ENCODE measurements around the gene NELFE.

- TF ChIP-seq POLR2A (IDR thresholded peaks at IDR 0.05; ENCODE audit: low read depth) (no peak), POLR2AphosphoS5 (IDR thresholded peaks at IDR 0.05) (no peak), CTCF (IDR thresholded peaks at IDR 0.05) (no peak), EP300 (IDR thresholded peaks at IDR 0.05) (no peak)
These were observed 54.8 kb downstream of the NELFE start for GRCh38 chr6:31903957-31904356.

Data from esophagus muscularis mucosa (tissue), 4 donors.